ENCODE data around the gene FRMD4A.
"Not testable (repeated sequence)": the region's sequence is repeated elsewhere in the genome, so short reads cannot be mapped to it uniquely, and the experiment has no call there.

FRMD4A gene

GRCh38 chr10:13729586-13730305, 601.0 kb downstream of the FRMD4A start:
- no peak for DNase-seq

- DNase-seq = no peak
Measured at GRCh38 chr10:13728898-13729535, 601.7 kb downstream of the FRMD4A start.

GRCh38 chr10:13725594-13725993, 605.1 kb downstream of the FRMD4A start:
- no peak for DNase-seq

- no peak for DNase-seq
Measured at GRCh38 chr10:13724484-13724883, 606.2 kb downstream of the FRMD4A start.

- DNase-seq = no peak
Measured at GRCh38 chr10:13722747-13723653, 607.7 kb downstream of the FRMD4A start.

- no peak for DNase-seq
Measured at GRCh38 chr10:13721486-13721885, 609.2 kb downstream of the FRMD4A start.

GRCh38 chr10:13720699-13721098, 610.0 kb downstream of the FRMD4A start:
- DNase-seq = no peak

GRCh38 chr10:13719425-13719824, 611.3 kb downstream of the FRMD4A start:
- DNase-seq = no peak

GRCh38 chr10:13718820-13719219, 611.9 kb downstream of the FRMD4A start:
- no peak for DNase-seq

GRCh38 chr10:13717936-13718772, 612.6 kb downstream of the FRMD4A start:
- no peak for DNase-seq

GRCh38 chr10:13717571-13717935, 613.2 kb downstream of the FRMD4A start:
- DNase-seq = no peak

- no peak for DNase-seq
Measured at GRCh38 chr10:13716081-13717071, 614.3 kb downstream of the FRMD4A start.

- not testable (repeated sequence) for DNase-seq
Measured at GRCh38 chr10:13715596-13715995, 615.1 kb downstream of the FRMD4A start.

- no peak for DNase-seq
Measured at GRCh38 chr10:13715100-13715499, 615.6 kb downstream of the FRMD4A start.

GRCh38 chr10:13712837-13713581, 617.7 kb downstream of the FRMD4A start:
- no peak for DNase-seq

GRCh38 chr10:13712476-13712836, 618.3 kb downstream of the FRMD4A start:
- DNase-seq = no peak

- no peak for DNase-seq
Measured at GRCh38 chr10:13711291-13711690, 619.4 kb downstream of the FRMD4A start.

- no peak for DNase-seq
Measured at GRCh38 chr10:13709931-13710650, 620.6 kb downstream of the FRMD4A start.

- DNase-seq = no peak
Measured at GRCh38 chr10:13708256-13708990, 622.3 kb downstream of the FRMD4A start.

Data from NCI-H1436 treated with DMSO at 0.1 percent for 48 hours (cell line).